Measurements from ENCODE around the gene SLC16A5. TPM values are rescaled to one million over a fixed set of nuclear protein-coding genes. Genes with fewer than 3 reads are reported as not detected.

The SLC16A5 gene
- total RNA-seq, 4 donors from 2014 or later, result 65.9 to 94.6 (median 79.5) TPM

GRCh38 chr17:75084039-75084660, 3.6 kb upstream of the SLC16A5 start:
- WGBS, 2 donors (ENCODE audit: low coverage in 1 of 2), result 66 to 72% methylated on average over 5 to 14 of the region's 14 CpGs
- in situ Hi-C loops (cut with MboI; ENCODE audit: low pct_ligation_motif_present in 1 of 4, low pct_unique_long_range_greater_than_20kb in 1 of 4, low sequenced_read_pairs in 3 of 4), result no loop called here
- no peaks in the 10 kb centered on the region for H3K27me3 ChIP-seq
- H3K27ac ChIP-seq, result peak overlapping the region in 1 of 4 donors; percentile 8
- intact Hi-C loops (cut with DNase I; ENCODE audit: low total_unique reads), result no loop called here
- TF ChIP-seq POLR2AphosphoS5 (IDR thresholded peaks at IDR 0.05), result no peak
- no peak for TF ChIP-seq EP300 (IDR thresholded peaks at IDR 0.05; ENCODE audit: low read depth)
- TF ChIP-seq CTCF (IDR thresholded peaks at IDR 0.05), result no peak
- TF ChIP-seq POLR2A (IDR thresholded peaks at IDR 0.05), result no peak
- H3K36me3 ChIP-seq, result no peaks in the 10 kb centered on the region
- DNase-seq, result no peak
- H3K9me3 ChIP-seq, result no peaks in the 10 kb centered on the region
- no peak overlapping the region for H3K4me3 ChIP-seq
- peaks cover 25 to 50% (median 33%) of the 10 kb centered on the region in 4 donors for H3K4me1 ChIP-seq

GRCh38 chr17:75086496-75087181, 1.1 kb upstream of the SLC16A5 start:
- H3K9me3 ChIP-seq, result no peaks in the 10 kb centered on the region
- H3K4me1 ChIP-seq, result peaks cover 30 to 64% (median 40%) of the 10 kb centered on the region in 4 donors

GRCh38 chr17:75087182-75087557, 584 bp upstream of the SLC16A5 start:
- no peak for DNase-seq
- intact Hi-C loops (cut with DNase I; ENCODE audit: low total_unique reads), result no loop called here
- no peaks in the 10 kb centered on the region for H3K9me3 ChIP-seq
- H3K27me3 ChIP-seq, result no peaks in the 10 kb centered on the region
- peak overlapping the region; percentile 96 to 98 (median 96) for H3K27ac ChIP-seq
- H3K36me3 ChIP-seq, result no peaks in the 10 kb centered on the region
- peak overlapping the region in 3 of 4 donors; percentile 61 to 64 (median 64) for H3K4me3 ChIP-seq
- 64% methylated on average over 12 of the region's 12 CpGs; no CpG with 5 or more reads in 1 of the 2 donors for WGBS, 2 donors (ENCODE audit: low coverage in 1 of 2)
- in situ Hi-C loops (cut with MboI; ENCODE audit: low pct_ligation_motif_present in 1 of 4, low pct_unique_long_range_greater_than_20kb in 1 of 4, low sequenced_read_pairs in 3 of 4), result no loop called here
- no peak for TF ChIP-seq CTCF (IDR thresholded peaks at IDR 0.05)
- H3K4me1 ChIP-seq, result peaks cover 31 to 68% (median 45%) of the 10 kb centered on the region in 4 donors

More at GRCh38 chr17:75086496-75087181, 1.1 kb upstream of the SLC16A5 start:
- DNase-seq, result peak; percentile 66
- Histone ChIP-seq H3K27ac (peak overlapping the region; percentile 96 to 98 (median 96)), H3K36me3 (no peaks in the 10 kb centered on the region), H3K27me3 (no peaks in the 10 kb centered on the region), H3K4me3 (peak overlapping the region in 1 of 4 donors; percentile 64)
- TF ChIP-seq EP300 (IDR thresholded peaks at IDR 0.05; ENCODE audit: low read depth) (no peak), CTCF (IDR thresholded peaks at IDR 0.05) (no peak), POLR2A (IDR thresholded peaks at IDR 0.05) (no peak), POLR2AphosphoS5 (IDR thresholded peaks at IDR 0.05) (peak in 1 of 3 donors; percentile 5)
- in situ Hi-C loops (cut with MboI; ENCODE audit: low pct_ligation_motif_present in 1 of 4, low pct_unique_long_range_greater_than_20kb in 1 of 4, low sequenced_read_pairs in 3 of 4), result no loop called here
- WGBS, 2 donors (ENCODE audit: low coverage in 1 of 2), result 65 to 70% methylated on average over 13 to 15 of the region's 15 CpGs
- intact Hi-C loops (cut with DNase I; ENCODE audit: low total_unique reads), result no loop called here

DNA sequence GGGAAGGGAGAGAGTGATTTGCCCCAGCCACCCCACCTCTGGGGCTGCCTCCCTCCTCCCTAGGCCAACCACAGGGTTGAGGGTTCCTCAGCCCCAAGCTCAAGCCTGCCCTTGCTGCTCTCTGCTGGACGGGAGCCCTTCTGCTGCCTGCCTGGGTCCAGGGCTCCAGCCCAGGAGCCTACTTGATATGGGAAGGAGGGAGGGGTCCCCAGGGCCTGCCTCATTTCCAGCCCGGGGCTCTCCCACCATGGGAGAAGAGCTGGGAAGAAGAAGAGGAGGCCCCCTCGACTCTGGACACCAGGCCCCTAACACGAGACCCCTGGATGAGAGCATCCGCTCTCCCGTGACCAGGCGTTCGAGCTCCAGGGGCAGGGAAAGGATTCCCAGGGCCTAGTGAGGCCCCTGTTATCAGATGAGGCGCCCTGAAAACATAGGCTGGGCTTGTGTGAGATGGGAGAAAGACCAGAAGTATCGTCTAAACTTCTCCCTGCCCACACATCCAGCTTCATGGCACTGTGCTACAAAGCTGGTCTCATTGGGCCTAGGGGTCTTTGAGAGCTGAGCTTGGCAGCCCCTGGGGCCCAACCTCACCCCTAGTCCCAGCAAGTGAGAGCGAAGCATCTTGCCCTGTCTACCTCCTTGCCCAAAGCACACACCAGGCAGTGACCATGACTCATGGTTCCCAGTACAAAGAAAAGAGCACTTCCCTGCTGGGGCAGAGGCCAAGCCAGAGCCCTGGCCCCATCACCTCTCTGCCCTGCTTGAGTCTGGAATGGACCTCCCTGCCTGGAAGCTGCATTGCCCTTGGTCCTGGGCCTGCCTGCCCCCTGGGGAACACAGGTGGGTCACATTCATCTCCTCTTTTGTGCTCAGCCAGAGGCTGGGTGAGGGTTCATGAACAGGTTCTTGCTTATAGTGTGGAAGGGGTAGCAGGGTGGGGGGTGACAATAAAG, 987 bp downstream of the SLC16A5 start:
- Histone ChIP-seq H3K36me3 (no peaks in the 10 kb centered on the region), H3K4me3 (peak overlapping the region; percentile 61 to 75 (median 64)), H3K4me1 (peaks cover 40 to 83% (median 59%) of the 10 kb centered on the region in 4 donors), H3K9me3 (no peaks in the 10 kb centered on the region), H3K27me3 (no peaks in the 10 kb centered on the region), H3K27ac (peak overlapping the region; percentile 96 to 98 (median 96))
- intact Hi-C loops (cut with DNase I; ENCODE audit: low total_unique reads) (no loop called here), in situ Hi-C loops (cut with MboI; ENCODE audit: low pct_ligation_motif_present in 1 of 4, low pct_unique_long_range_greater_than_20kb in 1 of 4, low sequenced_read_pairs in 3 of 4) (no loop called here)
- WGBS, 2 donors (ENCODE audit: low coverage in 1 of 2), result 79% methylated on average over 10 of the region's 11 CpGs; no CpG with 5 or more reads in 1 of the 2 donors
- TF ChIP-seq POLR2AphosphoS5 (IDR thresholded peaks at IDR 0.05) (peak in 2 of 3 donors; percentile 46 to 53), POLR2A (IDR thresholded peaks at IDR 0.05) (no peak)
- DNase-seq, result peak; percentile 50
